OCI-LY1 (cell line): ENCODE data around the gene LRRC71.

Experiments
- EZH2 ChIP-seq: fragments of 200-600 bp; sonication (generic), shearing (Covaris generic); IDR thresholded peaks from 2 replicates; pipeline ENCODE4 v1.8.0; 2017; ENCODE audit warnings: borderline replicate concordance, mixed run types, mild to moderate bottlenecking, antibody characterized with exemption, low read length, moderate library complexity, mixed read lengths
- TF ChIP-seq, protein P1 (sequence below): fragments of 200-600 bp; sonication (generic), shearing (Covaris generic); IDR thresholded peaks from 2 replicates; pipeline ENCODE4 v1.5.1; 2017; ENCODE audit warnings: mild to moderate bottlenecking, antibody characterized with exemption, low read length, moderate library complexity, mixed read lengths

GRCh38 chr1:156973417-156973816 lies 53.0 kb downstream of the LRRC71 start:
- TF ChIP-seq, protein P1, sequence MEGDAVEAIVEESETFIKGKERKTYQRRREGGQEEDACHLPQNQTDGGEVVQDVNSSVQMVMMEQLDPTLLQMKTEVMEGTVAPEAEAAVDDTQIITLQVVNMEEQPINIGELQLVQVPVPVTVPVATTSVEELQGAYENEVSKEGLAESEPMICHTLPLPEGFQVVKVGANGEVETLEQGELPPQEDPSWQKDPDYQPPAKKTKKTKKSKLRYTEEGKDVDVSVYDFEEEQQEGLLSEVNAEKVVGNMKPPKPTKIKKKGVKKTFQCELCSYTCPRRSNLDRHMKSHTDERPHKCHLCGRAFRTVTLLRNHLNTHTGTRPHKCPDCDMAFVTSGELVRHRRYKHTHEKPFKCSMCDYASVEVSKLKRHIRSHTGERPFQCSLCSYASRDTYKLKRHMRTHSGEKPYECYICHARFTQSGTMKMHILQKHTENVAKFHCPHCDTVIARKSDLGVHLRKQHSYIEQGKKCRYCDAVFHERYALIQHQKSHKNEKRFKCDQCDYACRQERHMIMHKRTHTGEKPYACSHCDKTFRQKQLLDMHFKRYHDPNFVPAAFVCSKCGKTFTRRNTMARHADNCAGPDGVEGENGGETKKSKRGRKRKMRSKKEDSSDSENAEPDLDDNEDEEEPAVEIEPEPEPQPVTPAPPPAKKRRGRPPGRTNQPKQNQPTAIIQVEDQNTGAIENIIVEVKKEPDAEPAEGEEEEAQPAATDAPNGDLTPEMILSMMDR, result no peak
- no peak for TF ChIP-seq EZH2
